ENCODE data around the gene MAGIX.
A peak's percentile ranks its signal among the peaks of the same experiment; 100 is the strongest.
"Not testable (repeated sequence)": the region's sequence is repeated elsewhere in the genome, so short reads cannot be mapped to it uniquely, and the experiment has no call there.

DNA sequence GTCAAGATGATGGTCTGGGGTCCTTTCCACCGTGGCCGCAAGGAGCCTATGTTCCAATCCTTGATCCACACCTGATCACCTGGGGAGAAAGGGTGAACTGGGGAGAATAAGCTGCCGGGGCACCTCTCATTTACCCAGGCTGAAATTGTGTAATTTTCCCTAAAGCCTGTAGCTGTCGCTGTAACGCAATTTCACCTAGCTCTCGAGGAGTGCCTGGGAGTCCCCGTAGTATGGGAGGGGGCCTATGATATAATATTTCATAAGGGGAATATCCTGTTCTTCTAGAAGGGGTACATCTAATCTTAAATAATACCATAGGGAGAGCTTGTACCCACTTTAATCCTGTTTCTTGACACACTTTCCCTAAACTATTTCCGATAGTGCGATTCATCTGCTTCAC, 20.3 kb upstream of the MAGIX start:
- peak; percentile 17 to 58 (median 37) for TF ChIP-seq CTCF (IDR thresholded peaks at IDR 0.05)
- TF ChIP-seq EP300 (IDR thresholded peaks at IDR 0.05): not testable (repeated sequence)

Measured in gastroesophageal sphincter (tissue), 3 donors.